Ishikawa (cell line): ENCODE data around the gene MARK3.

Experiments
- CEBPB ChIP-seq: IDR thresholded peaks from 2 replicates; pipeline ENCODE4 v1.6.1; 2012
- CREB1 ChIP-seq: IDR thresholded peaks from 2 replicates; pipeline ENCODE4 v1.6.1; 2012; ENCODE audit warnings: low read depth
- EGR1 ChIP-seq: IDR thresholded peaks from 2 replicates; pipeline ENCODE4 v1.6.1; 2012
- EP300 ChIP-seq: IDR thresholded peaks from 2 replicates; pipeline ENCODE4 v1.6.1; 2012; ENCODE audit warnings: borderline replicate concordance
- FOXM1 ChIP-seq: IDR thresholded peaks from 2 replicates; pipeline ENCODE4 v1.6.1; 2012; ENCODE audit warnings: low read depth, borderline replicate concordance
- MAX ChIP-seq: IDR thresholded peaks from 2 replicates; pipeline ENCODE4 v1.6.1; 2012
- NFIC ChIP-seq: IDR thresholded peaks from 2 replicates; pipeline ENCODE4 v1.6.1; 2012
- RAD21 ChIP-seq: IDR thresholded peaks from 2 replicates; pipeline ENCODE4 v1.6.1; 2012; ENCODE audit warnings: low read depth
- TAF1 ChIP-seq: IDR thresholded peaks from 2 replicates; pipeline ENCODE4 v1.6.1; 2012; ENCODE audit warnings: low read depth, mild to moderate bottlenecking
- TCF12 ChIP-seq: IDR thresholded peaks from 2 replicates; pipeline ENCODE4 v1.6.1; 2012; ENCODE audit warnings: low read depth
- TEAD4 ChIP-seq: IDR thresholded peaks from 2 replicates; pipeline ENCODE4 v1.6.1; 2012
- YY1 ChIP-seq: IDR thresholded peaks from 2 replicates; pipeline ENCODE4 v1.6.1; 2012; ENCODE audit warnings: low read depth
- ZBTB7A ChIP-seq: IDR thresholded peaks from 2 replicates; pipeline ENCODE4 v1.6.1; 2012; ENCODE audit warnings: low read depth
- TF ChIP-seq, protein P1 (sequence below): IDR thresholded peaks from 2 replicates; pipeline ENCODE4 v1.6.1; 2012; ENCODE audit warnings: low read depth, mild to moderate bottlenecking
- TF ChIP-seq, protein P2 (sequence below): IDR thresholded peaks from 2 replicates; pipeline ENCODE4 v1.6.1; 2012

MARK3 gene

DNA sequence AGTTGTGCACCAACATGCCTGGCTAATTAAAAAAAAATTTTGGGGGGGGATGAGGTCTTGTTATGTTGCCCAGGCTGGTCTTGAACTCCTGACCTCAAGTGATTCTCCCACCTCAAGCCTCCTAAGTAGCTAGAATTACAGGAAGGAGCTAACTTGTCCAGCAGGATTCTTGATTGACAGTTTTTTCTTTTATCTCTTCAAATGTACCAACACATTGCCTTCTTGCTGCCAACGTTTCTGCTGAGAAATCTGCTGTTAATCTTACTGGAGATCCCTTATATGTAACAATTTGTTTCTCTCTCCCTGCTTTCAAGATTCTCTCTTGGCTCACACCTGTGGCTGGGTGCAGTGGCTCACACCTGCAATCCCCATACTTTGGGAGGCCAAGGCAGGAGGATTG lies 22.4 kb upstream of the MARK3 start:
- TF ChIP-seq EP300 (no peak), CREB1 (no peak)
- TF ChIP-seq, protein P1, sequence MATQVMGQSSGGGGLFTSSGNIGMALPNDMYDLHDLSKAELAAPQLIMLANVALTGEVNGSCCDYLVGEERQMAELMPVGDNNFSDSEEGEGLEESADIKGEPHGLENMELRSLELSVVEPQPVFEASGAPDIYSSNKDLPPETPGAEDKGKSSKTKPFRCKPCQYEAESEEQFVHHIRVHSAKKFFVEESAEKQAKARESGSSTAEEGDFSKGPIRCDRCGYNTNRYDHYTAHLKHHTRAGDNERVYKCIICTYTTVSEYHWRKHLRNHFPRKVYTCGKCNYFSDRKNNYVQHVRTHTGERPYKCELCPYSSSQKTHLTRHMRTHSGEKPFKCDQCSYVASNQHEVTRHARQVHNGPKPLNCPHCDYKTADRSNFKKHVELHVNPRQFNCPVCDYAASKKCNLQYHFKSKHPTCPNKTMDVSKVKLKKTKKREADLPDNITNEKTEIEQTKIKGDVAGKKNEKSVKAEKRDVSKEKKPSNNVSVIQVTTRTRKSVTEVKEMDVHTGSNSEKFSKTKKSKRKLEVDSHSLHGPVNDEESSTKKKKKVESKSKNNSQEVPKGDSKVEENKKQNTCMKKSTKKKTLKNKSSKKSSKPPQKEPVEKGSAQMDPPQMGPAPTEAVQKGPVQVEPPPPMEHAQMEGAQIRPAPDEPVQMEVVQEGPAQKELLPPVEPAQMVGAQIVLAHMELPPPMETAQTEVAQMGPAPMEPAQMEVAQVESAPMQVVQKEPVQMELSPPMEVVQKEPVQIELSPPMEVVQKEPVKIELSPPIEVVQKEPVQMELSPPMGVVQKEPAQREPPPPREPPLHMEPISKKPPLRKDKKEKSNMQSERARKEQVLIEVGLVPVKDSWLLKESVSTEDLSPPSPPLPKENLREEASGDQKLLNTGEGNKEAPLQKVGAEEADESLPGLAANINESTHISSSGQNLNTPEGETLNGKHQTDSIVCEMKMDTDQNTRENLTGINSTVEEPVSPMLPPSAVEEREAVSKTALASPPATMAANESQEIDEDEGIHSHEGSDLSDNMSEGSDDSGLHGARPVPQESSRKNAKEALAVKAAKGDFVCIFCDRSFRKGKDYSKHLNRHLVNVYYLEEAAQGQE: no peak
- TF ChIP-seq, protein P2, sequence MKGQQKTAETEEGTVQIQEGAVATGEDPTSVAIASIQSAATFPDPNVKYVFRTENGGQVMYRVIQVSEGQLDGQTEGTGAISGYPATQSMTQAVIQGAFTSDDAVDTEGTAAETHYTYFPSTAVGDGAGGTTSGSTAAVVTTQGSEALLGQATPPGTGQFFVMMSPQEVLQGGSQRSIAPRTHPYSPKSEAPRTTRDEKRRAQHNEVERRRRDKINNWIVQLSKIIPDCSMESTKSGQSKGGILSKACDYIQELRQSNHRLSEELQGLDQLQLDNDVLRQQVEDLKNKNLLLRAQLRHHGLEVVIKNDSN: peak; percentile 37; the same call in 1 of the 2 replicates

DNA sequence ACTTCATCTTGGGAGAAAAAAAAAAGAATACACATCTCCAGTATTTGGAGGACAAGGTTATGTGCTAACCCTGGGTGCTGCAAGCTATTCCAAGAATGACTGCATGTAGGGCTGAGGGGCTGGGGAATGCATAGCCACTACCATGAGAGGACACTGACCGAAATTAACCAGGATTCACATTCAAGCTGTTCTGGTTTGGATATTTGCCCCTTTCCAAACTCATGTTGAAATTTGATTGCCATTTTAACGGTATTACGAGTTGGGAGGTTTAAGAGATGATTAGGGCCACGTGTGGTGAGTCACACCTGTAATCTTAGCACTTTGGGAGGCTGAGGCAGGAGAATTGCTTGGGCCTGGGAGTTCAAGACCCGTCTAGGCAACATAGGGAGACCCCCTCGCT lies 18.5 kb upstream of the MARK3 start:
- no peak for TF ChIP-seq TEAD4
- TF ChIP-seq, protein P1: no peak
- no peak for TF ChIP-seq FOXM1
- no peak for TF ChIP-seq CREB1
- TF ChIP-seq MAX: no peak
- no peak for TF ChIP-seq TCF12
- TF ChIP-seq EGR1: no peak
- no peak for TF ChIP-seq TAF1
- no peak for TF ChIP-seq NFIC
- no peak for TF ChIP-seq EP300
- TF ChIP-seq YY1: no peak
- TF ChIP-seq ZBTB7A: no peak
- TF ChIP-seq, protein P2: no peak
- no peak for TF ChIP-seq CEBPB
- TF ChIP-seq RAD21: no peak

DNA sequence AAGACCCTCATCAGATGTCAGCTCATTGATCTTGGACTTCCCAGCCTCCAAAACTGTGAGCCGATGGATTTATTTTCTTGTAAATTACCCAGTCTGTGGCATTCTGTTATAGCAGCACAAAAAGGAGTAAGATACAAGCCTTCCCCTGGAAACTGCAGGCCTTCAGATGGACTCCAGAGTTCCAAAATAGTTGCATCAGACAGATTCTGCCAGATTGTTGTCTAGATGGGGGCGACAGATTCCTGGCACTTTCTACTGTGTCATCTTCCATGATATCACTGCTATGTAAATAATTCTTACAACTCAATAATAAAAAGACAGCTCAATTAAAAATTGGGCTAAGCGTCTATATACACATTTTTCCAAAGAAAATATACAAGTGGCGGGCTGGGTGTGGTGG lies 17.2 kb upstream of the MARK3 start:
- TF ChIP-seq FOXM1: no peak
- TF ChIP-seq TAF1: no peak
- no peak for TF ChIP-seq EGR1
- TF ChIP-seq ZBTB7A: no peak
- no peak for TF ChIP-seq YY1
- TF ChIP-seq, protein P1: no peak
- TF ChIP-seq, protein P2: no peak
- TF ChIP-seq NFIC: no peak
- no peak for TF ChIP-seq EP300

GRCh38 chr14:103370087-103370486 lies 15.1 kb upstream of the MARK3 start:
- TF ChIP-seq EP300 (no peak), TEAD4 (no peak), EGR1 (no peak), RAD21 (no peak), YY1 (no peak), FOXM1 (no peak), CREB1 (no peak), TCF12 (no peak), ZBTB7A (no peak), CEBPB (no peak), NFIC (no peak)
- TF ChIP-seq, protein P2: no peak
- TF ChIP-seq, protein P1: no peak
